ENCODE measurements around the gene HNRNPA3. TPM values are rescaled to one million over a fixed set of nuclear protein-coding genes. Genes with fewer than 3 reads are reported as not detected.

The HNRNPA3 gene
- total and polyA plus RNA-seq, 2 donors (not counting 1 experiment from before 2014, with no cell fraction given) = 45.1 to 200 TPM

DNA sequence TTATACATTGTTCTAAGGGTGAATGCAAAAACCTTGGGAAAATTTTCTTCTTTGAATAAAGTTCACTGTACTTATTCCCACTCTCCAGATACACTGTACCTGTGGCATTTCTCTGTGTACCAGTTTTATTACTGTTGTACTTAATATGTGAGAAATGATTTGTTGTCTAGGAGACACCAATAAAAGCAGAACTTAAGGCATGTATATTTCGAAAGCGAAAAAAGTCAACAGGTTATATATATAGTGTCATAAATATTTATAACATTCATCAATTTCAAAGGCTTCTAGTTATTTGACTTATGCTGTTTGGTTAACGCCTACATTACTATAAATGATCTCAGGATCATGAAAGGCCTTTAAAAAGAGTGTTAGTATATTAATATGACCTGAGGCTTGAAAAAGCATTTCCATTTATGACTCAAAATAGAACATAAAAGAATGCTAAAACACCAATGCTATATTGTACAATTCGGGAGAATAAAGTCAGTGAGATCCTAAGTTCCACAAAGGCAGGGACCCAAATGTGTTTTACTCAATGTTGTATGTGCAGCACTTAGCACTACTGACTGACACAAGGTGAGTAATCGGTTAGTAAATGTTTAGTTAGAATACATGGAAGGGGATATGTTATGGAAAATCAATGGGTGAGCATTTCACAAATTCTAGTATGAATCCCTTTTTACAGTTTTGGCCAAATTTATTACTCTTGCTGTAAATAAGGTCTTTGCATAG lies 32.2 kb upstream of the HNRNPA3 start:
- Mint-ChIP-seq H3K4me3 (no peak overlapping the region), H3K9me3 (ENCODE audit: insufficient read depth) (no peaks in the 10 kb centered on the region), H3K4me1 (no peaks in the 10 kb centered on the region), H3K27ac (no peak overlapping the region), H3K27me3 (no peaks in the 10 kb centered on the region)
- no peaks in the 10 kb centered on the region for H3K27me3 ChIP-seq (replicated peaks in 1 of 4; ENCODE audit: control extremely low read depth in 1 of 4, control insufficient read depth in 3 of 4, insufficient read depth in 4 of 4, low read length in 3 of 4)
- POLR2A ChIA-PET = no interaction called here
- H3K27ac ChIP-seq (ENCODE audit: low read length in 2 of 2) = no peak overlapping the region
- DNase-seq (no peak), ATAC-seq (ENCODE audit: low read depth) (no peak)
- intact Hi-C loops (cut with micrococcal nuclease) = no loop called here
- no peak overlapping the region for H3K4me3 ChIP-seq (ENCODE audit: control extremely low read depth in 1 of 5, extremely low read depth in 1 of 5, insufficient read depth in 1 of 5, low read depth in 2 of 5, low read length in 4 of 5)
- TF ChIP-seq, protein P1, sequence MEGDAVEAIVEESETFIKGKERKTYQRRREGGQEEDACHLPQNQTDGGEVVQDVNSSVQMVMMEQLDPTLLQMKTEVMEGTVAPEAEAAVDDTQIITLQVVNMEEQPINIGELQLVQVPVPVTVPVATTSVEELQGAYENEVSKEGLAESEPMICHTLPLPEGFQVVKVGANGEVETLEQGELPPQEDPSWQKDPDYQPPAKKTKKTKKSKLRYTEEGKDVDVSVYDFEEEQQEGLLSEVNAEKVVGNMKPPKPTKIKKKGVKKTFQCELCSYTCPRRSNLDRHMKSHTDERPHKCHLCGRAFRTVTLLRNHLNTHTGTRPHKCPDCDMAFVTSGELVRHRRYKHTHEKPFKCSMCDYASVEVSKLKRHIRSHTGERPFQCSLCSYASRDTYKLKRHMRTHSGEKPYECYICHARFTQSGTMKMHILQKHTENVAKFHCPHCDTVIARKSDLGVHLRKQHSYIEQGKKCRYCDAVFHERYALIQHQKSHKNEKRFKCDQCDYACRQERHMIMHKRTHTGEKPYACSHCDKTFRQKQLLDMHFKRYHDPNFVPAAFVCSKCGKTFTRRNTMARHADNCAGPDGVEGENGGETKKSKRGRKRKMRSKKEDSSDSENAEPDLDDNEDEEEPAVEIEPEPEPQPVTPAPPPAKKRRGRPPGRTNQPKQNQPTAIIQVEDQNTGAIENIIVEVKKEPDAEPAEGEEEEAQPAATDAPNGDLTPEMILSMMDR (IDR thresholded peaks at IDR 0.05) = no peak
- no peak for TF ChIP-seq EZH2 (IDR thresholded peaks at IDR 0.05; ENCODE audit: borderline replicate concordance, insufficient read depth, low read depth, low read length, poor library complexity, severe bottlenecking)
- H2AFZ ChIP-seq (ENCODE audit: insufficient read depth, low read depth, low read length, poor library complexity, severe bottlenecking) = no peak overlapping the region
- no peak overlapping the region for H3K9ac ChIP-seq (ENCODE audit: low read length)
- no peaks in the 10 kb centered on the region for H3K4me1 ChIP-seq (ENCODE audit: control insufficient read depth in 2 of 2, insufficient read depth in 2 of 2, low read length in 2 of 2)
- H3K9me3 ChIP-seq (ENCODE audit: control extremely low read depth in 1 of 3, control insufficient read depth in 2 of 3, insufficient read depth in 1 of 3, low read length in 2 of 3) = no peaks in the 10 kb centered on the region
- H3K36me3 ChIP-seq (replicated peaks in 1 of 2; ENCODE audit: control extremely low read depth in 1 of 2, control insufficient read depth in 1 of 2, extremely low read depth in 1 of 2, insufficient read depth in 2 of 2, low read length in 1 of 2) = no peaks in the 10 kb centered on the region
- no peak overlapping the region for H3K4me2 ChIP-seq (replicated peaks; ENCODE audit: low read depth, low read length, poor library complexity, severe bottlenecking)
- CTCF ChIA-PET = no interaction called here
- no CpG with 5 or more reads among the region's 5 CpGs for WGBS (ENCODE audit: insufficient coverage)
- no peaks in the 10 kb centered on the region for H3K79me2 ChIP-seq (ENCODE audit: control insufficient read depth, insufficient read depth, low read length)
- H4K20me1 ChIP-seq (ENCODE audit: control insufficient read depth, insufficient read depth, low read length, poor library complexity, severe bottlenecking) = no peaks in the 10 kb centered on the region

DNA sequence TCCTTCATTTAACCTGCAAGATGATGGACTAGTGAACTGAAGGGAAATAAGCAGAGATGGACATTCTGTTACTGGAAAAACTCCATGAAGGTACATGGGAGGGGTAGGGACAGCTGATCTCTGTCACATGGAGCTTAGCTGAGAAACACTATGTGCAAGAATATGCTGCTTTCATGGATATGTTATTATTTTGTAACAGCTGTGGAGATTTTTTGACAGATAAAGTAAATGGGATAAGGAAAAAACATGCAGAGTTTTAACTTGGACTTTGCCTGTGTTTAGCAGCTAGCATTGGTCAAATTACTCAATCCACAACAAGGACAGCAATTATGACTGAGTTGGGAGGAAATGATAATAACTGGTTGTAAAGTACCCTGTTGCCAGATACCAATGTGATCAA lies 28.7 kb upstream of the HNRNPA3 start:
- ChIA-PET CTCF (no interaction called here), POLR2A (no interaction called here)
- no peaks in the 10 kb centered on the region for H3K79me2 ChIP-seq (ENCODE audit: control insufficient read depth, insufficient read depth, low read length)
- TF ChIP-seq EZH2 (IDR thresholded peaks at IDR 0.05; ENCODE audit: borderline replicate concordance, insufficient read depth, low read depth, low read length, poor library complexity, severe bottlenecking) = no peak
- TF ChIP-seq, protein P1 (IDR thresholded peaks at IDR 0.05) = no peak
- intact Hi-C loops (cut with micrococcal nuclease) = no loop called here
- no peak overlapping the region for H3K4me2 ChIP-seq (replicated peaks; ENCODE audit: low read depth, low read length, poor library complexity, severe bottlenecking)
- no peaks in the 10 kb centered on the region for H4K20me1 ChIP-seq (ENCODE audit: control insufficient read depth, insufficient read depth, low read length, poor library complexity, severe bottlenecking)
- Mint-ChIP-seq H3K4me3 (no peak overlapping the region), H3K9me3 (ENCODE audit: insufficient read depth) (no peaks in the 10 kb centered on the region), H3K4me1 (no peaks in the 10 kb centered on the region), H3K27me3 (no peaks in the 10 kb centered on the region), H3K27ac (no peak overlapping the region)
- H3K27me3 ChIP-seq (replicated peaks in 1 of 4; ENCODE audit: control extremely low read depth in 1 of 4, control insufficient read depth in 3 of 4, insufficient read depth in 4 of 4, low read length in 3 of 4) = no peaks in the 10 kb centered on the region
- no peaks in the 10 kb centered on the region for H3K4me1 ChIP-seq (ENCODE audit: control insufficient read depth in 2 of 2, insufficient read depth in 2 of 2, low read length in 2 of 2)
- H3K9me3 ChIP-seq (ENCODE audit: control extremely low read depth in 1 of 3, control insufficient read depth in 2 of 3, insufficient read depth in 1 of 3, low read length in 2 of 3) = no peaks in the 10 kb centered on the region
- ATAC-seq (ENCODE audit: low read depth) = no peak
- no peak overlapping the region for H2AFZ ChIP-seq (ENCODE audit: insufficient read depth, low read depth, low read length, poor library complexity, severe bottlenecking)
- no peak overlapping the region for H3K9ac ChIP-seq (ENCODE audit: low read length)
- no peaks in the 10 kb centered on the region for H3K36me3 ChIP-seq (replicated peaks in 1 of 2; ENCODE audit: control extremely low read depth in 1 of 2, control insufficient read depth in 1 of 2, extremely low read depth in 1 of 2, insufficient read depth in 2 of 2, low read length in 1 of 2)
- no peak overlapping the region for H3K4me3 ChIP-seq (ENCODE audit: control extremely low read depth in 1 of 5, extremely low read depth in 1 of 5, insufficient read depth in 1 of 5, low read depth in 2 of 5, low read length in 4 of 5)
- no peak overlapping the region for H3K27ac ChIP-seq (ENCODE audit: low read length in 2 of 2)
- no peak for DNase-seq

Data from B cell (primary cell).